Stimulated activated naive CD4-positive, alpha-beta T cell treated with Interleukin-2 at 50 U/mL for 16 hours (primary cell): ENCODE results near the gene MAST4.

Source experiments
- DNase-seq: peaks from one replicate; lab custom pipeline; 2025; lab: John Stamatoyannopoulos, UW

Gene MAST4

GRCh38 chr5:67021031-67021430 is 424.8 kb downstream of the MAST4 start:
- no peak for DNase-seq

- DNase-seq, result no peak
Observed at GRCh38 chr5:67021521-67021920, 425.3 kb downstream of the MAST4 start.

GRCh38 chr5:67021962-67022361 is 425.8 kb downstream of the MAST4 start:
- DNase-seq, result no peak

GRCh38 chr5:67025457-67025856 is 429.3 kb downstream of the MAST4 start:
- no peak for DNase-seq

GRCh38 chr5:67026278-67026677 is 430.1 kb downstream of the MAST4 start:
- DNase-seq, result no peak

GRCh38 chr5:67027171-67027570 is 431.0 kb downstream of the MAST4 start:
- no peak for DNase-seq

GRCh38 chr5:67028371-67028770 is 432.2 kb downstream of the MAST4 start:
- no peak for DNase-seq

- DNase-seq, result no peak
Observed at GRCh38 chr5:67028941-67029340, 432.7 kb downstream of the MAST4 start.

- no peak for DNase-seq
Observed at GRCh38 chr5:67029481-67029880, 433.3 kb downstream of the MAST4 start.

GRCh38 chr5:67030289-67031056 is 434.3 kb downstream of the MAST4 start:
- DNase-seq, result no peak

GRCh38 chr5:67031057-67031443 is 434.9 kb downstream of the MAST4 start:
- DNase-seq, result no peak

GRCh38 chr5:67031692-67032091 is 435.5 kb downstream of the MAST4 start:
- no peak for DNase-seq

- DNase-seq, result no peak
Observed at GRCh38 chr5:67032921-67033664, 436.9 kb downstream of the MAST4 start.

GRCh38 chr5:67033880-67034651 is 437.9 kb downstream of the MAST4 start:
- no peak for DNase-seq

- no peak for DNase-seq
Observed at GRCh38 chr5:67035098-67035740, 439.0 kb downstream of the MAST4 start.

- DNase-seq, result no peak
Observed at GRCh38 chr5:67037171-67037570, 441.0 kb downstream of the MAST4 start.

- DNase-seq, result no peak
Observed at GRCh38 chr5:67038817-67039603, 442.8 kb downstream of the MAST4 start.

- DNase-seq, result no peak
Observed at GRCh38 chr5:67042176-67043003, 446.2 kb downstream of the MAST4 start.

GRCh38 chr5:67043796-67044511 is 447.8 kb downstream of the MAST4 start:
- no peak for DNase-seq
